Breast epithelium (tissue), 3 donors: Measurements from ENCODE around the gene PDS5A.

Experiments used
- POLR2AphosphoS5 ChIP-seq, 3 donors: sonication (generic); formaldehyde crosslinking; IDR thresholded peaks; one replicate each; pipeline ENCODE4 v1.6.1; 2017; ENCODE audit warnings: antibody characterized with exemption in 3 of 3
- TF ChIP-seq, protein P1 (sequence below), 3 donors: fragments of 450-650 bp; IDR thresholded peaks; one replicate each; pipeline ENCODE4 v1.5.1; 2016 to 2017; ENCODE audit warnings: antibody characterized with exemption in 3 of 3, mild to moderate bottlenecking in 3 of 3, moderate library complexity in 3 of 3

GRCh38 chr4:39978378-39978775 is 666 bp upstream of the PDS5A start:
- TF ChIP-seq, protein P1, sequence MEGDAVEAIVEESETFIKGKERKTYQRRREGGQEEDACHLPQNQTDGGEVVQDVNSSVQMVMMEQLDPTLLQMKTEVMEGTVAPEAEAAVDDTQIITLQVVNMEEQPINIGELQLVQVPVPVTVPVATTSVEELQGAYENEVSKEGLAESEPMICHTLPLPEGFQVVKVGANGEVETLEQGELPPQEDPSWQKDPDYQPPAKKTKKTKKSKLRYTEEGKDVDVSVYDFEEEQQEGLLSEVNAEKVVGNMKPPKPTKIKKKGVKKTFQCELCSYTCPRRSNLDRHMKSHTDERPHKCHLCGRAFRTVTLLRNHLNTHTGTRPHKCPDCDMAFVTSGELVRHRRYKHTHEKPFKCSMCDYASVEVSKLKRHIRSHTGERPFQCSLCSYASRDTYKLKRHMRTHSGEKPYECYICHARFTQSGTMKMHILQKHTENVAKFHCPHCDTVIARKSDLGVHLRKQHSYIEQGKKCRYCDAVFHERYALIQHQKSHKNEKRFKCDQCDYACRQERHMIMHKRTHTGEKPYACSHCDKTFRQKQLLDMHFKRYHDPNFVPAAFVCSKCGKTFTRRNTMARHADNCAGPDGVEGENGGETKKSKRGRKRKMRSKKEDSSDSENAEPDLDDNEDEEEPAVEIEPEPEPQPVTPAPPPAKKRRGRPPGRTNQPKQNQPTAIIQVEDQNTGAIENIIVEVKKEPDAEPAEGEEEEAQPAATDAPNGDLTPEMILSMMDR (IDR thresholded peaks at IDR 0.05): no peak
- TF ChIP-seq POLR2AphosphoS5 (IDR thresholded peaks at IDR 0.05): no peak
